HCT116 (cell line): ENCODE results near the gene NIT2. TPM values are rescaled to one million over a fixed set of nuclear protein-coding genes. Genes with fewer than 3 reads are reported as not detected.

Source experiments
- ATAC-seq: fragments of 200-7000 bp; cut with Tn5 transposase; 2 replicates; pipeline ENCODE4 v1.9.1; 2020; ENCODE audit warnings: mild to moderate bottlenecking, moderate library complexity
- BruUV-seq: library from RNA; stranded (reverse); fragments of 400-500 nt; replicated peaks from 2 replicates; lab custom pipeline; 2021; lab: Mats Ljungman, UMichigan
- CTCF ChIA-PET: fragments of 300-600 bp; sonication (Branson Sonifier 250); formaldehyde crosslinking; loops from one replicate; lab custom pipeline; 2021; ENCODE audit warnings: antibody characterized with exemption; lab: Charles Lee
- POLR2A ChIA-PET: fragments of 300-600, 350-600 bp; sonication (Branson Sonifier 250); formaldehyde crosslinking; loops from one replicate; lab custom pipeline; 2021; ENCODE audit warnings: antibody characterized with exemption; lab: Charles Lee
- RAD21 ChIA-PET, 2 experiments: fragments of 300-600 bp; sonication (Branson Sonifier 250); formaldehyde crosslinking; loops; one replicate each; lab custom pipeline; 2023; ENCODE audit warnings: low total read pairs in 2 of 2; ENCODE audit not compliant: uncharacterized antibody in 2 of 2, unreplicated experiment in 2 of 2, low non-redundant PET in 1 of 2; lab: Charles Lee
- DNase-seq: peaks from one replicate; pipeline ENCODE4 v3.0.0-alpha.2; 2010; ENCODE audit warnings: low read depth, low spot score
- H2AFZ ChIP-seq: fragments of 200-600 bp; shearing (Covaris generic), sonication (generic); 2 replicates; pipeline ENCODE4 v1.6.1; 2017; ENCODE audit warnings: low read depth, mixed run types, mixed read lengths, antibody characterized with exemption, low read length; ENCODE audit not compliant: poor library complexity, severe bottlenecking
- H3K27ac ChIP-seq: 2 replicates; pipeline ENCODE4 v1.5.1; 2012; ENCODE audit warnings: low read depth, low read length
- H3K27me3 ChIP-seq: fragments of 200-600 bp; sonication (generic); 2 replicates; pipeline ENCODE4 v1.6.1; 2016; ENCODE audit warnings: mixed run types, low read length, mixed read lengths; ENCODE audit not compliant: insufficient read depth
- H3K36me3 ChIP-seq, 2 experiments: fragments of 200-500 bp in 1 of 2; fragments of 200-600 bp in 1 of 2; sonication (Bioruptor generic) in 1 of 2; sonication (generic) in 1 of 2; 2 replicates each; pipeline versions ENCODE4 v1.5.1 to v1.6.1; 2014 to 2016; ENCODE audit warnings: low read length in 2 of 2, inconsistent platforms in 1 of 2, mixed read lengths in 1 of 2, mixed run types in 1 of 2; ENCODE audit not compliant: insufficient read depth in 2 of 2, control insufficient read depth in 1 of 2
- H3K4me1 ChIP-seq, 2 experiments: fragments of 200-600 bp in 1 of 2; sonication (generic) in 1 of 2; 2 replicates each; pipeline versions ENCODE4 v1.5.1 to v1.6.1; 2012 to 2017; ENCODE audit warnings: low read length in 2 of 2, inconsistent platforms in 1 of 2, mild to moderate bottlenecking in 1 of 2, mixed read lengths in 1 of 2, mixed run types in 1 of 2, moderate library complexity in 1 of 2; ENCODE audit not compliant: insufficient read depth in 2 of 2, control insufficient read depth in 1 of 2
- H3K4me2 ChIP-seq: fragments of 200-600 bp; sonication (generic); 2 replicates; pipeline ENCODE4 v1.6.1; 2017; ENCODE audit warnings: mixed run types, low read length, mixed read lengths
- H3K4me3 ChIP-seq, 2 experiments: fragments of 200-600 bp in 1 of 2; sonication (generic) in 1 of 2; replicated peaks in 1 of 2; 2 replicates each; pipeline ENCODE4 v1.5.1; 2011 to 2016; ENCODE audit warnings: low read length in 2 of 2, control low read depth in 1 of 2, low read depth in 1 of 2, mild to moderate bottlenecking in 1 of 2, mixed read lengths in 1 of 2, mixed run types in 1 of 2
- H3K79me2 ChIP-seq: fragments of 200-600 bp; sonication (generic); 2 replicates; pipeline ENCODE4 v1.6.1; 2017; ENCODE audit warnings: mild to moderate bottlenecking, mixed run types, low read length, moderate library complexity, mixed read lengths; ENCODE audit not compliant: insufficient read depth
- H3K9ac ChIP-seq: fragments of 200-600 bp; sonication (generic); 2 replicates; pipeline ENCODE4 v1.6.1; 2016; ENCODE audit warnings: low read length, mixed read lengths
- H3K9me2 ChIP-seq: fragments of 200-600 bp; sonication (generic), shearing (Covaris generic); 2 replicates; pipeline ENCODE4 v1.6.1; 2017; ENCODE audit warnings: mixed run types, mild to moderate bottlenecking, moderate library complexity; ENCODE audit not compliant: insufficient read depth
- H3K9me3 ChIP-seq, 2 experiments: fragments of 200-500 bp in 1 of 2; fragments of 200-600 bp in 1 of 2; sonication (Bioruptor generic) in 1 of 2; sonication (generic) in 1 of 2; 2 replicates each; pipeline ENCODE4 v1.6.1; 2014 to 2017; ENCODE audit warnings: low read length in 2 of 2, mixed read lengths in 2 of 2, inconsistent platforms in 1 of 2, low read depth in 1 of 2, mild to moderate bottlenecking in 1 of 2, mixed run types in 1 of 2, moderate library complexity in 1 of 2; ENCODE audit not compliant: control insufficient read depth in 1 of 2, insufficient read depth in 1 of 2
- H4K20me1 ChIP-seq: fragments of 200-600 bp; sonication (generic), shearing (Covaris generic); 2 replicates; pipeline ENCODE4 v1.6.1; 2017; ENCODE audit warnings: mixed run types, mild to moderate bottlenecking, moderate library complexity; ENCODE audit not compliant: insufficient read depth
- CEBPB ChIP-seq: IDR thresholded peaks from 2 replicates; pipeline ENCODE4 v1.6.1; 2012; ENCODE audit warnings: low read depth
- CTCF ChIP-seq, 3 experiments: fragments of 200-600 bp in 1 of 3; sonication (generic) in 1 of 3; IDR thresholded peaks in 2 of 3; conservative IDR thresholded peaks in 1 of 3; 2 replicates each; pipeline ENCODE4 v1.5.1; 2012 to 2017; ENCODE audit warnings: low read depth in 2 of 3, low read length in 2 of 3, antibody characterized with exemption in 1 of 3, borderline replicate concordance in 1 of 3, control low read depth in 1 of 3, mild to moderate bottlenecking in 1 of 3, mixed read lengths in 1 of 3, mixed run types in 1 of 3, moderate library complexity in 1 of 3; ENCODE audit not compliant: insufficient read depth in 1 of 3
- EZH2phosphoT487 ChIP-seq: fragments of 200-600 bp; IDR thresholded peaks from 2 replicates; pipeline ENCODE4 v1.6.1; 2018; ENCODE audit warnings: antibody characterized with exemption, borderline replicate concordance
- FOSL1 ChIP-seq: IDR thresholded peaks from 2 replicates; pipeline ENCODE4 v1.6.1; 2012; ENCODE audit warnings: low read depth
- POLR2AphosphoS5 ChIP-seq: IDR thresholded peaks from 2 replicates; pipeline ENCODE4 v1.6.1; 2011; ENCODE audit warnings: mild to moderate bottlenecking, low read depth, low read length, moderate library complexity
- SRF ChIP-seq: IDR thresholded peaks from 2 replicates; pipeline ENCODE4 v1.6.1; 2012; ENCODE audit warnings: low read depth
- TCF7L2 ChIP-seq: IDR thresholded peaks from 2 replicates; pipeline ENCODE4 v1.7.0; 2011; ENCODE audit warnings: borderline replicate concordance, inconsistent platforms; ENCODE audit not compliant: insufficient read depth, insufficient read length; ENCODE audit errors: extremely low read depth
- ZBTB33 ChIP-seq: IDR thresholded peaks from 2 replicates; pipeline ENCODE4 v1.6.1; 2011; ENCODE audit warnings: mild to moderate bottlenecking, low read length, moderate library complexity; ENCODE audit not compliant: insufficient replicate concordance; ENCODE audit errors: extremely low read depth
- intact Hi-C: fragments of 100-400 bp; cut with micrococcal nuclease; formaldehyde crosslinking; loops from 2 replicates; pipeline ENCODE4 v1.10.0; 2022
- total RNA-seq: library from RNA; stranded (reverse); gene quantifications from one replicate; pipeline ENCODE4 v1.2.1, GENCODE V29; 2021; ENCODE audit not compliant: unreplicated experiment

The NIT2 gene
- total RNA-seq, 1 experiment from 2014 or later, result 44.7 TPM

GRCh38 chr3:100331660-100332059 is 2.9 kb upstream of the NIT2 start:
- CTCF ChIA-PET, result no interaction called here
- Histone ChIP-seq H3K4me2 (no peak overlapping the region), H3K36me3 (no peaks in the 10 kb centered on the region), H3K27ac (no peak overlapping the region), H3K4me1 (peaks cover 7 to 18% of the 10 kb centered on the region in 2 experiments), H3K27me3 (no peaks in the 10 kb centered on the region), H3K4me3 (no peak overlapping the region), H3K9me3 (no peaks in the 10 kb centered on the region), H3K9me2 (no peaks in the 10 kb centered on the region), H3K9ac (no peak overlapping the region), H2AFZ (no peak overlapping the region), H4K20me1 (no peaks in the 10 kb centered on the region), H3K79me2 (peaks cover 11% of the 10 kb centered on the region; the same call in 1 of the 2 replicates)
- intact Hi-C loops, result loop anchor here (10.0 kb wide), 1 partner anchor 57 kb away; no protein-coding TSS in a partner anchor
- POLR2A ChIA-PET, result no interaction called here
- ATAC-seq, result no peak
- DNase-seq, result no peak
- no peak for TF ChIP-seq POLR2AphosphoS5
- no peak for TF ChIP-seq ZBTB33
- TF ChIP-seq FOSL1, result no peak
- no peak for TF ChIP-seq TCF7L2
- no peak for TF ChIP-seq EZH2phosphoT487
- TF ChIP-seq SRF, result no peak
- no peak for TF ChIP-seq CTCF (IDR thresholded peaks at IDR 0.05 in 2 of 3, conservative IDR thresholded peaks at IDR 0.05 in 1 of 3; ENCODE audit: borderline replicate concordance in 1 of 3, insufficient read depth in 1 of 3, low read depth in 2 of 3, low read length in 2 of 3)
- TF ChIP-seq CEBPB, result no peak
- RAD21 ChIA-PET, result no interaction called here
- BruUV-seq, result no TSS peak
